ENCODE measurements around the gene ZNF662. TPM values are rescaled to one million over a fixed set of nuclear protein-coding genes. Genes with fewer than 3 reads are reported as not detected.

ZNF662 gene
- total and polyA plus RNA-seq, 9 of the 15 experiments (the other 6 are each of a cell fraction or from before 2014, with no cell fraction given), result 0.07 to 0.55 (median 0.27) TPM

- TF ChIP-seq DEAF1 (CRISPR knock-in tag; IDR thresholded peaks at IDR 0.05) (no peak), RBM39 (optimal IDR thresholded peaks at IDR 0.05; ENCODE audit: low read depth, low read length) (no peak)
Observed at GRCh38 chr3:42935472-42935871, 29.5 kb downstream of the ZNF662 start (continued).

GRCh38 chr3:42936157-42936981 is 30.4 kb downstream of the ZNF662 start:
- Histone ChIP-seq H3K9me1 (ENCODE audit: control insufficient read depth, insufficient read depth, low read length) (no peaks in the 10 kb centered on the region), H3K36me3 (ENCODE audit: control insufficient read depth, insufficient read depth, low read length) (no peaks in the 10 kb centered on the region), H4K20me1 (replicated peaks; ENCODE audit: control insufficient read depth, insufficient read depth, low read length) (no peaks in the 10 kb centered on the region), H3K9me3 (replicated peaks; ENCODE audit: control insufficient read depth, insufficient read depth, low read depth, low read length) (no peaks in the 10 kb centered on the region), H3K79me2 (ENCODE audit: control insufficient read depth, insufficient read depth, low read length) (no peaks in the 10 kb centered on the region), H3K9ac (ENCODE audit: insufficient read depth in 1 of 2, low read depth in 2 of 2, low read length in 2 of 2) (peak overlapping the region in 1 of 2 experiments; percentile 6; a peak in 1 of 4 replicates), H3K27ac (ENCODE audit: extremely low read depth, low read depth, low read length) (no peak overlapping the region), H3K4me3 (peak overlapping the region; percentile 10), H3K4me2 (ENCODE audit: insufficient read depth, low read length) (peak overlapping the region; percentile 51), H2AFZ (ENCODE audit: low read depth, low read length) (peak overlapping the region; percentile 57), H3K27me3 (ENCODE audit: control insufficient read depth in 2 of 2, insufficient read depth in 2 of 2, low read length in 2 of 2) (peaks cover 6 to 28% of the 10 kb centered on the region in 2 experiments; a peak in 3 of 5 replicates), H3K4me1 (replicated peaks in 1 of 2; ENCODE audit: control insufficient read depth in 2 of 2, insufficient read depth in 2 of 2, low read length in 2 of 2) (peaks cover 0 to 6% of the 10 kb centered on the region in 2 experiments; a peak in 2 of 5 replicates)
- intact Hi-C loops (cut with micrococcal nuclease) (no loop called here), in situ Hi-C loops (cut with MboI) (no loop called here)
- no peak for FAIRE-seq
- ChIA-PET CTCF (ENCODE audit: low intra/inter-chr PET ratio) (no interaction called here), POLR2A (interaction anchor here (1.5 kb wide), 1 partner anchor 11 kb away, joined by 4 read pairs; no protein-coding TSS in a partner anchor)
- no TSS peak for BruUV-seq (replicated peaks)
- peak in 2 of 4 experiments; percentile 14 to 19 for DNase-seq (ENCODE audit: extremely low read depth in 1 of 4, low spot score in 3 of 4)
- ATAC-seq, result peak; percentile 77
- 15% methylated on average over 43 of the region's 43 CpGs for WGBS (ENCODE audit: insufficient coverage, low coverage, missing lambda C conversion rate)
- TF ChIP-seq CREM (IDR thresholded peaks at IDR 0.05; ENCODE audit: low read depth), result peak; percentile 46
- no peak for TF ChIP-seq ATF1 (CRISPR knock-in tag; IDR thresholded peaks at IDR 0.05)
- TF ChIP-seq ATF1 (tag; IDR thresholded peaks at IDR 0.05), result peak; percentile 75
- TF ChIP-seq POLR2G (IDR thresholded peaks at IDR 0.05; ENCODE audit: low read depth, low read length), result peak; percentile 44; the same call in 1 of the 2 replicates
- TF ChIP-seq CBX1 (IDR thresholded peaks at IDR 0.05; ENCODE audit: low read depth), result 0 out of 2 replicates have a peak, but pooled peaks have one; percentile 20
- TF ChIP-seq GABPB1 (CRISPR knock-in tag; IDR thresholded peaks at IDR 0.05), result peak; percentile 77; the same call in 1 of the 2 replicates

Data from K562 (cell line).